Measurements from ENCODE around the gene NRBP1.
A peak's percentile ranks its signal among the peaks of the same experiment; 100 is the strongest.
"Not testable (repeated sequence)": the region's sequence is repeated elsewhere in the genome, so short reads cannot be mapped to it uniquely, and the experiment has no call there.

The NRBP1 gene

DNA sequence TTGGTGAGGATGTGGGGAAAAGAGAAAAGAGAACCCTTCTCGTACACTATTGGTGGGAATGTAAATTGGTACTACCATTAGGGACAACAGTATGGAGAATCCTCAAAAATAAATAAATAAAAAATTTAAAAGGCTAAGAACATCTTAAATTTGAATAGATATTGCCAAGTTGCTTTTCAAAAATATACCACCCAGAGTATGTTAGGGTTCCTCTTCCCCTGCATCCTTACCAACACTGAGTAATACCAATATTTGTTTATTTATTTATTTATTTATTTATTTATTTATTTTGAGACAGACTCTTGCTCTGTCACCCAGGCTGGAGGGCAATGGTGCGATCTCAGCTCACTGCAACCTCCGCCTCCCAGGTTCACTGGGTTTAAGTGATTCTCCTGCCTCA, 5.5 kb upstream of the NRBP1 start:
- no peak for FAIRE-seq

DNA sequence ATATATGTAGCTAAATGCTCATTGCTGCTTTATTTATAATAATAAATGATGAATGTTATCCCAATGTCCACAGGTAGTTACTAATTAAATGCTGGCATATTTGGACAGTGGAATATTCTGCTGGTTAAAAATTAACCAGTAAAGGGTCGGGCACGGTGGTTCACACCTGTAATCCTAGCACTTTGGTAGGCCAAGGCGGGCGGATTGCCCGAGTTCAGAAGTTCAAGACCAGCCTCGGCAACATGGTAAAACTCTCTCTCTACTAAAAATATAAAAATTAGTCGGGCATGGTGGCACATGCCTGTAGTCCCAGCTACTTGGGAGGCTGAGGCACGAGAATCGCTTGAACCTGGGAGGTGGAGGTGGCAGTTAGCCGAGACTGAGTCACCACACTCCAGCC, 3.4 kb upstream of the NRBP1 start:
- FAIRE-seq = not testable (repeated sequence)

DNA sequence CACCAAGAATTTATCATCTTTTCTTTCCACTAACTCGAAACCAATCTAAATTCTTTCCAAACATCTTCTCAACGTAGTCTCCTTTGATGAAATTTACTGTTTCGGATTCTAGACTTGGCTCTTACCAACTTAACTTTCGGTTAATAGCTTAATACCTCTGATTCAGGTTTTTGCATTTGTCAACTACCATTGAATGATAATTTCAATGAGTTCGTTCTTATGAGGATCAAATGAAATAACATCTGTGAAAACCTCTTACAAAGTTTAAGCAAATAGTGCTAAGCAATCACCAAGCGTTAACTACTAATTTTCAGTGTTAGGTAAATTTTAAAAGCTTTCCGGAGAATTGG, 593 bp upstream of the NRBP1 start:
- FAIRE-seq = no peak

DNA sequence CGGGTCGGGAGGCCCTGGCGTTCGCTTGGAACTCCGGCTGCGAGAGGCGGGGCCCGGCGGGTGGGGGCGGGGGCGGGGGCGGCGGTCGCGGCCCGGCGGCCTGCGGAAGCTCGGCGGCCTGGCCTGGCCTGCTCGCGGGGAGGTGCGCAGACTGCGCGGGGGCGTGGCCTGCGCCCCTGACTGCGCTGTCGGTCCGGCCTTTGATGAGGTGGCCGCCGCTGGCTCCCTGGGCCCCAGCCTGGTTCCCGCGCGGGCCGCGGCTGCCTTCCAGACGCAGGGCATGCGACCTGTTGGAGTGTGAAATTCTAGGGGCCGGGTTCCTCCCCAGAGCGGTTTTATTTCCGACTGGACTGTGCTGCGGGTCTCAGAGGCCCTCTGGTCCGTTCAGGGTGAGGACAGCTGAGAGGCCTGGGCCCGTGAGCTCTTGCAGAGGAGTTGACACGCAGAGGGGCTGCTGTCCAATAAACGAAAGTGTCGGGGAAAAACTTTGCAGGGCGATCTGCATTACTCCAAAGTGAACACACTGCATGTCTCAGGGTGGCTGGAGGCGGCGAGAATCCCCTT, 629 bp downstream of the NRBP1 start:
- no peak for FAIRE-seq

DNA sequence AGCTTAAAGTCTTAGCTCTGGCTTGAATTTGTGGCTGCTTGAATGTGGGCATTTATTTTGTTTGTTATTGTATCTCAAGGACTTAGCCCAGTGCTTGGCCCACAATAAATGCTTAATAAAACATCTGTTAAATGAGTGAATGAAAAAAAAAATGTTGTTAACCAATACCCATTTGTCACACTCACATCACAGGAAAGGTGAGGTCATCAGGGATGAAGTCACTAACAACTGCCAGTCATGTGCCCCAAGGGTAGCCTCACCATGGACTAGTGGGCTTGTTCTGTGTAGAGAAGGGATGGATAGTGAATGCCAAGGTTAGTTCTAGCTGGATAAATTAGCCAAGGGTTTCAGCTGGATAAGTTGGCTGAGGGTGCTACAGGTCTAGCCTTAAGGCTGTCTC, 3.0 kb downstream of the NRBP1 start:
- FAIRE-seq = no peak

DNA sequence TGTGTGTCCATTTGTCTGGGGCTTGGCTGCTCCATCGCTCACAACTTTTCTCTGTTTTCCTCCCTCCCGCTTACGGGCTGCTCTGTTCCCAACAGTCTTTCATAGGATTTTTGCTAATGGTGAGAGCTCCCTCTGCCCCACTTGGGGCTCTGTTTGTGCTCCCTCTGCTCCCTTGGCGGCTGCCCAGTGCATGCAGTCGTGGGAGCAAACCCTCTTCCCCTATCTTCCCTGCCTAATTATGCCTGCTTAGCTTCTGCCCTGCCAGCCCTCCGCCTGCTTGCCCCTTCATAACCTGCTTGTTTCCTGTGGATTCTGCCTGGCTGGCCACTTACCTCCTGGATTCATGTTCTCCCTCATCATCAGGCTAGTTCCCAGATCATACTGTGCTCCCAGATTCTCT, 7.2 kb downstream of the NRBP1 start:
- FAIRE-seq = no peak

DNA sequence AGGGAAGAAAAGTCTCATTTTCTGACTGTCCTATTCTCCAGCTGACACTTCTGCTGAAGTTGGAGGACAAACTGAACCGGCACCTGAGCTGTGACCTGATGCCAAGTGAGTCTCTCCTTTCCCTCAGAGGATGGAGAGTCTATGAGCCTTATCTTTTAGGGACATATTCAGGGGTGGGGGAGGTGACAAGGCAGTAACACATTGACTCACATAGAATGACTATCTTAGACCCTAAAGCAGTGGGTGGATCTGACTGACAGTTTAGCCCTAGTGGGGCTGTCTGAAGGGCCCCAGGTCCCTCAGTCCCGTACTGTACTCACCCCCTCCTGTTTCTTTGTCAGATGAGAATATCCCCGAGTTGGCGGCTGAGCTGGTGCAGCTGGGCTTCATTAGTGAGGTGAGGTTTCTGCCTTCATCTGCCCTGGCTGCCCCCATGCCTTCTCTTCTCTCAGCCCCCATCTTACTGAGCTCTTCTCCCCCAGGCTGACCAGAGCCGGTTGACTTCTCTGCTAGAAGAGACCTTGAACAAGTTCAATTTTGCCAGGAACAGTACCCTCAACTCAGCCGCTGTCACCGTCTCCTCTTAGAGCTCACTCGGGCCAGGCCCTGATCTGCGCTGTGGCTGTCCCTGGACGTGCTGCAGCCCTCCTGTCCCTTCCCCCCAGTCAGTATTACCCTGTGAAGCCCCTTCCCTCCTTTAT, 12.9 kb downstream of the NRBP1 start:
- no peak for FAIRE-seq

DNA sequence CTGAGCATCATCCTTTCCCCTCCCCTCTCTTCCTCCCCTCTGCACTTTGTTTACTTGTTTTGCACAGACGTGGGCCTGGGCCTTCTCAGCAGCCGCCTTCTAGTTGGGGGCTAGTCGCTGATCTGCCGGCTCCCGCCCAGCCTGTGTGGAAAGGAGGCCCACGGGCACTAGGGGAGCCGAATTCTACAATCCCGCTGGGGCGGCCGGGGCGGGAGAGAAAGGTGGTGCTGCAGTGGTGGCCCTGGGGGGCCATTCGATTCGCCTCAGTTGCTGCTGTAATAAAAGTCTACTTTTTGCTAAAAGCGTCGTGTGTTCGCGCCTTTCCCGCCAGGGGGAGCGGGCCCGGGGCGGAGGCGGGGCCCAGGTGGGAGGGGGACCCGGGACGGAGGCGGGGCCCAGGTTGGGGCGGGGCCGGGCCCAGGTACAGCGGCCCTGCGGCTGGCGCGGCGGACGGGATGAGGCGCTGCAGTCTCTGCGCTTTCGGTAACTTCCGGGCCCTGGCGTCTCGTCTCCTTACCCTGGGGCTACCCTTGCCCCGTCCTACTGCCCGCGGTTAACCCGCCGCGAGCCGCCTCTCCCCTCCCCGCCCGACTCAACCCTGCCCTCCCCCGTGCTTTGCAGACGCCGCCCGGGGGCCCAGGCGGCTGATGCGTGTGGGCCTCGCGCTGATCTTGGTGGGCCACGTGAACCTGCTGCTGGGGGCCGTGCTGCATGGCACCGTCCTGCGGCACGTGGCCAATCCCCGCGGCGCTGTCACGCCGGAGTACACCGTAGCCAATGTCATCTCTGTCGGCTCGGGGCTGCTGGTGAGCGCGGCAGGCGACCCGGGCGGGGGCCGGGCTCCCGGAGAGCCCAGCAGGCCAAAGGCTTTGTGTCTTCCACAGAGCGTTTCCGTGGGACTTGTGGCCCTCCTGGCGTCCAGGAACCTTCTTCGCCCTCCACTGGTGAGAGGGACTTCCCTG, 13.8 kb downstream of the NRBP1 start, which contains the start of gene KRTCAP3:
Gene KRTCAP3, plus strand, starts transcription at position 424 of the 962 bp plus-strand sequence. Its CDS starts 32 bp downstream, at position 456.
- no peak for FAIRE-seq

DNA sequence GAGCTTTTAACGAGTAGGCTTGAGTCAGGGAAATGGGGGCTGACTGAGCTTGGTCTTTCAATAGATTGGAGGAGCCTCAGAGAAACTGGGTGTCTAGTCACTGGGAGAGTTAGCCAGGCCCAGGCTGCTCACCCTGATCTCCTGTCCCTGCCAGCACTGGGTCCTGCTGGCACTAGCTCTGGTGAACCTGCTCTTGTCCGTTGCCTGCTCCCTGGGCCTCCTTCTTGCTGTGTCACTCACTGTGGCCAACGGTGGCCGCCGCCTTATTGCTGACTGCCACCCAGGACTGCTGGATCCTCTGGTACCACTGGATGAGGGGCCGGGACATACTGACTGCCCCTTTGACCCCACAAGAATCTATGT, 14.5 kb downstream of the NRBP1 start:
- no peak for FAIRE-seq

DNA sequence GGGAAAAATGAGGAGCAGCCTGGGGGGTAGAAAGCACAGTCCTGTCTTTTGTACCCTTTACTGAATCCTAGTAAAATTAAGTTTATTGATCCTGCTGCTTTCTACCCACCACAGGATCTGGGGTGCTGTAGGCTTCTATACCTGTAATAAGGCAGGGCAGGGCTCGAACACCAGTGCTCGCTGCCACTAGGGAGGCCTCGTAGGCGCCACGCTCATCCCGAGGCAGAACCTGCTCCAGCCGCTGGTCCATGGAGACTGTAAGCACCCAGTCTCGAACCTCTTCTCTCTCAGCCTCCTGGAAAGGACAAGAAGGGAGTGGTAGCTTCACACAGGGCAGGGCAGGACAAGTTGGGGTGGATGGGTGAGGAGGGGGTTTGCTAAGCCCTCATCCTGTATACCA, 16.7 kb downstream of the NRBP1 start:
- FAIRE-seq = no peak

DNA sequence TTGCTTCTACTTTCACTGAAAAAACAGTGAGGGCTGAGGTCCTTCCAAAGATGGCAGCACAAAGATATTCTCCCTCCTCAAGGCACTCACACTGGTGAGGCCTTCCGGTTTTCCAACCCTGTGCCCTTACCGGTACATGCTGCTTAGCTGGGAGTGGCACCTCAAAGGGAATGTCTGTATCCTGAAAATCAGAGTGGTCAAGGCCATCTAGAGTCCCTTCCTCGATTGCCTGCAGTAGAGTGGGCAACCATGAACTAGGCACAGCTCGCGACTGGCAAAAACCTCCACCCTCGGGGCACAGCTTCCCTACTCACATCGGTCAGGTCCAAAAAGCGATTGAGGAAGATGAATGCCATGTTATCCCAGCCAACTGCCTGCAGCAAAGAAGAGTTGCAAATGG, 17.2 kb downstream of the NRBP1 start:
- no peak for FAIRE-seq

DNA sequence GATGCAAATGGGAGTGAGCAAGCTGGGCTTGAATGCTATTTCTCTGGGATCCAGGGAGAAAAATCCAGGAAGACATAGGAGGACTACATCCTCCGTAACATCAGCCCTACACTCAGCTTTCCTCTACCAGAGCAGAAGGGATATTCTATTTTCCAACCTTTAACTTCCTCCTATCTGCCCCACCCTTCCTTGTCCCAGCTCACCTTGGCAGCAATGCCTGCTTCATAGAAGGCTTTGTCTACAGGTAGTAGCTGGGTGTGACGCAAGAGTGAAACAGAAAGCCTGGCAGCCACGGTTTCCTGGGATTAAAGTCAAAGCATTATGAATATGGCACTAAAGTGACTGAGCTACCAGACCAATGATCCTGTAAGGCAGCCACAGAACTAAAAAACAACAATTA, 17.6 kb downstream of the NRBP1 start:
- no peak for FAIRE-seq

DNA sequence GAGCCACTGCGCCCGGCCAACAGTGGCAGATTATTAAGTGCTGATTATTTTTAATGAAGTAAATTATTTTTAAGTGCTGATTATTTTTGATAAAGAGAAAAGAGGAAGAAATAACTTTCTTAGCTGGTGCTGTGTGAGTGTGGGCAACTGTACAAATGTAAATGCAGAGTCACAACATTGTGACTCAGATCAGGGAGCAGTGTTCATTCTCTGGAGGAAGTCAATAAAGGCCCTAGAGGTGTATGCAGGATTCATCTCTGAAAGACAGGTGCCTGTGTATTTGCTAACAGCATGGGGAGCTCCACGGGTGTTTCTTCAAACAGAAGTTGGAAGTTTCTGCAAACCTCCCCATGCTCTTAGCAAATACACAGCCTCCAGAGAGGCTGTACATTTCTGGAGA, 19.9 kb downstream of the NRBP1 start:
- no peak for FAIRE-seq

DNA sequence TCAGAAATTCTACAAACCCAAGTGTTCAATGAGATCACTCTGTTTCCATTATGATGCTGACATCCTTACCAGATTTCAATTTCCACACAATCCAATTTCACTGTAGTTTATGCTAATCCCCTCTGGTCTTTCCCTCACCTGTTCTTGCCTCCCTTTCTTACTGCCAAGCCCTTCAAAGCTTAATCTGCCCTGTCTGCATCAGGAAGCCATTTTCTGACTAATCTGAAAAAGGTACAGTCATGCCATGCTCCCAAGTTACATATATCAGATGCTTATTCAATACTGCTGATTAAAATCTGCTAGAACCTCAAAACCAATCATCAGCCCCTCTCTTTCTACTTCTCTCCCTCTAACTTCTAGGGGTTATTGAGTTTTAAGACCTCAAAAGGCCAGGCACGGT, 22.7 kb downstream of the NRBP1 start:
- FAIRE-seq = no peak

DNA sequence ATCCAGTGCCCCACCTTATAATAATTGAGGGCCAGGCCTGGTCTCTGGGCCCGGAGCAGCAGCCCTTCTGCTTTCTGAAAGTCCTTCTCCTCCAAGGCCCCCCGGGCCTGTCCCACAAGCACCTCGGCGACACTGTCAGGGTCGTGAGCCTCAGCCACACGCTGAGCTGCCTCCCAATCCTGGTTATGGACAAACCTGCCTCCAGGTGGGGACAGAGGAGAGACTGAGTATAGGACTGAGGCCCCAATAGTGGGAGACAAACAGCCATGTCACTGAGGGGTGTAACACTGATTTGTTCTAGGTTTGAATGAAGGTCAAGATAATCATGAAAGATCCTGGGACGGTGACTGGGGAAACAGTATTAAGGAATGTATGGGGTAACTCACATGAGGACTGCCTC, 25.5 kb downstream of the NRBP1 start:
- FAIRE-seq = no peak

DNA sequence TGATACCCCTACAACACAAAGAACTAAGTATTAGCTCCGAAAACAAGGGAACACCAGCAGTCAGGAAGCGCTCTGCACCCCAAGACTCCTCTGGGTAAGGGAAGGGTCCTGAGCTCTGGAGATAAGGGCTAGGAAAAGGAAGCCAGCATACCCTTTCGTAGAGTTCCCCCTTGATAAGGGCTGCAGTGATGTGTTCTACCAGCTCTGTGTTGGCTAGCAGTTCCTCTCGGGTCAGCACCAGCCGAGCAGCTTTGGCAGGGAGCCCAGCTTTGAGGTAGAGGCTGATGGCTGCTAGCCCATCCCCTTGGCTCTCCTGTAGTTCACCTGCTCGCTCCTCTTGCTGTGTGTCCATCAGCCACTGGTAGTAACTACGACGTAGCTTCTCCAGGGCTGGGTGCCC, 32.7 kb downstream of the NRBP1 start:
- no peak for FAIRE-seq

DNA sequence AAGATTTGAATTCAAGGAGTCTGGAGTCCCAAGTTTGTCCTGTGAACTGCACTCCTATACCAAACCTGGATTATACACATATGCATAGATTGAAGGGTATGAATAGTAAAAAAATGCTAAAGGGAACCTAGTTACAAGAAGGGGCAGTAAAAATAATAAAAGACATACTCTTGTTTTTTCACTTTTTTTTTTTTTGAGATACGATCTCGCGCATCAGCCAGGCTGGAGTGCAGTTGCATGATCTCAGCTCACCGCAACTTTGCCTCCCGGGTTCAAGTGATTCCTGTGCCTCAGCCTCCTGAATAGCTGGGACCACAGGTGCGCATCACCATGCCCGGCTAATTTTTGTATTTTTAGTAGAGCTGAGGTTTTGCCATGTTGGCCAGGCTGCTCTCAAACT, 36.0 kb downstream of the NRBP1 start:
- FAIRE-seq = no peak

DNA sequence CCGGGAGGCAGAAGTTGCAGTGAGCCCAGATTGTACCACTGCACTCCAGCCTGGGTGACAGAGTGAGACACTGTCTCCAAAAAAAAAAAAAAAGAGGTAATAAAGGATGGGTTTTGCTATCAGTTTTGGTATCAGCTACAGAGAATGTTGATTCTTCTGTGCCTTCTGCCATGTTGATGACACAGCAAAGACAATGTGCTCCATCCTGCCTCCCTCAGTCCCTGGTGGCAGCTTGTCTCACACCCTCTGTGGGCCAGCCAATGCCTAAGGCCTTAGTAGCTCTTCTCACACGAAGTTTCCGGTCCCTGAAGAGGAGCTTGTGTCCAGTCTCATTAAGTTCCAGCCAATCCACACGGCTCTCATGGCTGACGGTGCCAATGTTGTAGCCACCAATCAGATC, 43.5 kb downstream of the NRBP1 start:
- no peak for FAIRE-seq

DNA sequence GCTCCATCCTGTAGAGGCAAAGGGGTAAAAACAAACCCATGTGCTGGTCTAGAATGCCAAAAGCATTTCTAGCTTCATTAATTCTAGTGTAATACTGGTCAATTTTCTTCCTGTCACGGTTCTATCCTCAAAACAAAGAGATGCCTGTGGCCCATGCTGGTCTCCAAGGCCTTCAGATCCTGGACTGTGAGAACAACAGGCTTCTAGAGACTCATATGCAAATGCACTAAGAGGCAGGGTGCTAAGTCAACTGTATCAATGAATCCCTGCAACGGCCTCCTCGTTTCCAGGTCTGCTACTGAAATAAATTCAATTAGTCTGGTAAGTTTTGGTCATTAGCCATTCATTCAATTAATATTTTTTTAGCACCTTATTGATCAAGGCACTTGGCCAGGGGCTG, 57.1 kb downstream of the NRBP1 start:
- no peak for FAIRE-seq

DNA sequence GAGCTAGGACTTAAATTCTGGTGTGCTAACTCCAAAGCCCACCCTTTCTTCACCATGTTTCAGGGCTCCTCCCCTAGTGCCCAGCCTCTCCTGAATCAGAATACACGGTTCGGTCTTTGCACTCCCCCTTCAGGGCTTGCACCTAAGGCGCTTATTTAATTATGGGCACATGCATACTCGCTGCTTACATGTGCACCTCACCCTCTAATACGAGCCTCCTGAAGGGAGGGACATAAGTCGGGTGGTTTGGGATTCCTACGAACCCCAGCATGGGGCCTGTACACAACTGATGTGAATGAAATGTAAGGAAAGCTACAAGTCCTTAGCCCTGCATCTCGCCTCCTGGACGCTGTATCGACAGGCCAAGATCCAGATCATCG, 60.7 kb downstream of the NRBP1 start:
- FAIRE-seq = no peak

DNA sequence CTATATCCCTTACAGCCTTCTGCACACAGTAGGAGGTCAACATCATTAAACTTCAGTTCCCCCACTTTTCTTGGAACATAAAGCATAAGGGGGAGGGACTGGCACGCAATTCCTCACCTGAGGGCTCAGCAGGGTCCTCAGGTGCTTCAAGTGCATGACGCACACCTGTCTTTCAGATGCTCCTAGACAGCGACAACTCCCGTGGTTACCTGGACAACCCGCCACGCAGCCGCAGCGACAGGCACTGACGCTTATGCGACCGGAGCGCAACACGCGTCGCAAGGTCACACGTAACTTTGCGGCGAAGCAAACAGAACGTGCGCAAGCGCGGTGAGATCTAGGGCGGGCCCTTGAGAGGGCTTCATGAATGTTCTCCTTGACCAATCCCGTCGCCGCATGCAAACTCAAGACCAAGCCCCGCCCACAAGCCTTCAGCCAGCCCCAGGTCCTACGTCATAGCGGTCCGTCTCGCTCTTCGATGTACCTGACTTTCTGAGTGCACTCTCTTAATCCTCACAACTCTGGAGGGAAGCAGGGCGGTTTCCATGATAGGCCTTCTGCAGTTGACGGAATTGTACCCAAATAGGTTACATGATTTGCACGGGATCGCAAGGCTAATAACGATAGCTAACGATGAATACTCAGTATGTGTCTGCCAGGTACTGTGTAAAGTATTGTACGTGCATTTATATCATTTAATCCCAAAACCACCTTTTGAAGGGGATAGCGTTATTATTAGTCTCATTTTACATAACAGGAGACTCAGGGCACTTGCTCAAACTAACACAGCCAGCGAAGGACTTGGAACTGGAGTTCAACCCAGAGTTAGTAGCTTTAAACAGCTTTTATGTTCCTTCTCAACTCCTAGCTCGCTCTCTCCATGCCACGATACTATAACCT, 61.3 kb downstream of the NRBP1 start, which contains the start of gene IFT172:
Gene IFT172, minus strand, starts transcription at position 246 of the 900 bp plus-strand sequence. Its CDS starts 90 bp downstream, at position 156.
- FAIRE-seq = peak; percentile 82

All from islet of Langerhans (tissue), 1 donor.